Right lung (tissue), 5 donors: ENCODE data around the gene ARFIP1. TPM values are rescaled to one million over a fixed set of nuclear protein-coding genes. Genes with fewer than 3 reads are reported as not detected.

Experiments
- DNase-seq, 2 donors: peaks; one replicate each; pipeline ENCODE4 v3.0.0-alpha.2; 2013
- polyA plus RNA-seq, 5 donors: library from polyadenylated mRNA; unstranded; fragments of 120-200 nt; gene quantifications; one replicate each; pipeline versions ENCODE4 v1.2.1 to v1.2.3, GENCODE V29; 2013; ENCODE audit warnings: inconsistent platforms in 1 of 5, low replicate concordance in 1 of 5; ENCODE audit not compliant: insufficient read length in 5 of 5, insufficient read depth in 1 of 5

ARFIP1 gene
- polyA plus RNA-seq, 5 donors, result 41.4 to 56.6 (median 47.8) TPM

DNA sequence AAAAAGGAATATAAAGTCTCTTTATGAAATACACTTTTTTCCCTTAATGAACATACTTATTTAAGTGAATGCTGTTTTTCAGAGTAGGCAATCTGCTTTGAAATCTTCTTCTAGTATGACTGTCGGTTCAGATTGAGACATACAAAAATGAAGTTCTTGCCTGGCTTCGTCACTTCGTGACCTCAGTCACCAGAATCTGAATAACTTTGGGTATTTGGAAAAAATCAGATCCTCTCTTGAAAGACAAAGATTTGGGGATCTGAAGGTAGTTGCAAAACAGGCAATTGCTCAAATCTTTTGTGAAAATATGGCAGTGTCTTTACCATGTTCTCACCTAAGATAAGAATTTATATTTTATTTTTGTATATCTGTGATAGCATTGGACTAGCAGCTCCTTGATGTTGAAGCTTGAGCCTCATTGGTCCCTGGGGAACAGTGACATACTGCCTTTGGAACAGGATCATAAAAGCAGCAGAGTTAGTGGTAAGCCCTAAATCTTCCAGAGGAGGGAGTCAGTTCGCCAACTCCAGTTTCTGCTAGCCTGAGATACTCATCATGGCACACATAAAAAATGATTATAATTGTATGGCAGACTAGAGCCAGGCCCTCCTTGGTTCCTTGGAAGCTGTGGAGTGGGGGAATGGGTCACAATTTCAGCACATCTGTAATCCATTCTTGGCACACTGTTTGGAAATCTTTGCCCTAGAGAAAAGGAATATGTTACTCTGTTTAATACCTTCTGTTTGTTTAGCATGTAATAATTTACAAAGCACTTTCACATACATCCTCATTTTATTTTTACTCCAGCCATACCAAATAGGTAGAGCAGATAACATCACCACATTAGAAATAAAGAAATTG, 5.0 kb downstream of the ARFIP1 start:
- DNase-seq, result no peak

- no peak for DNase-seq
Measured at GRCh38 chr4:152785639-152786615, 6.2 kb downstream of the ARFIP1 start.

- DNase-seq, result no peak
Measured at GRCh38 chr4:152786627-152787026, 6.9 kb downstream of the ARFIP1 start.

DNA sequence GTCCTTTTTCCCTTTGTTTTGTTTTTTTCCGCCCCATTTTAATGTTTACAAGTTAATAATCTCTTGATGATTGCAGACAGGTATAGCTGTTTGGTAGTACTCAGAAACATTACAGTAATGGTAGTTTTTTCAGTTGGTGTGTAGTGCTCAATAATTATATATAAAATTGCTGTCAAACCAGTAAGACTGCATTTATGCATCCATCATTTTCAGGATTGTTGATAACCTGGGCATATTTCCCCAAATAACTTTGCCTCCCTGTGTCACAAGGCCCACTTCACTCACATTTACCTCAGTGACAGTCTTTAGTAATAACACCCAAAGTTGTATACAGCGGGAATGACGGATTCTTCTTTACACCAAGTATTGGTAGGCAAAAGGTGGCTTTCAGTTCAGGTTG, 16.1 kb downstream of the ARFIP1 start:
- no peak for DNase-seq

GRCh38 chr4:152803541-152803940, 23.8 kb downstream of the ARFIP1 start:
- DNase-seq, result no peak

DNA sequence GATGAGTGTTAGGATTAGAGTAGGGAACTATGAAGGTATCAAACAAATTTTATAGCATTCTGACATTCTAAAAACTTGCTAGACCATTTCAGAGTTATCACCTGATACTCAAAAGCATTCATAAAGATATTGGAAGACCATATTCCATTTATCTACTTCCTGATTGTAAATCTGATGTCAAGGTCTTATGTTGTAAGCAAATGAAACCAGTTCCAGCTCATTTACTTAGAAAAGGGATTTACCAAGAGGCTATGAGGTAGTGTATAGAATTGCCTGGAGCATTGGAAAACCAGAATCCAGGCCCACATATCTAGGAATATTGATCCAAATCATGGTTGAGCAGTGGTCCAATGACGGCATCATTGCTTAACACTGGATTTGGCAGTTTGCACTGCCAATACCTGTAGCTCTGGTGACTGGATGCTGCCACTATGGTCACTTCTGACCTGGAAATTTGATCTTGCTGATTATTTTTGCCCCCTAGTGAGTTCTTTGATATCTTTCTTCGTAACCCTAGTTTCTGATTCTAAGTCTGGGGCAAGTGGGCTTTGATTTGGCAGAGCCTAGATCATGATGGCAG, 25.4 kb downstream of the ARFIP1 start:
- DNase-seq, result no peak

GRCh38 chr4:152805818-152806217, 26.1 kb downstream of the ARFIP1 start:
- DNase-seq, result peak; percentile 12 to 23

DNA sequence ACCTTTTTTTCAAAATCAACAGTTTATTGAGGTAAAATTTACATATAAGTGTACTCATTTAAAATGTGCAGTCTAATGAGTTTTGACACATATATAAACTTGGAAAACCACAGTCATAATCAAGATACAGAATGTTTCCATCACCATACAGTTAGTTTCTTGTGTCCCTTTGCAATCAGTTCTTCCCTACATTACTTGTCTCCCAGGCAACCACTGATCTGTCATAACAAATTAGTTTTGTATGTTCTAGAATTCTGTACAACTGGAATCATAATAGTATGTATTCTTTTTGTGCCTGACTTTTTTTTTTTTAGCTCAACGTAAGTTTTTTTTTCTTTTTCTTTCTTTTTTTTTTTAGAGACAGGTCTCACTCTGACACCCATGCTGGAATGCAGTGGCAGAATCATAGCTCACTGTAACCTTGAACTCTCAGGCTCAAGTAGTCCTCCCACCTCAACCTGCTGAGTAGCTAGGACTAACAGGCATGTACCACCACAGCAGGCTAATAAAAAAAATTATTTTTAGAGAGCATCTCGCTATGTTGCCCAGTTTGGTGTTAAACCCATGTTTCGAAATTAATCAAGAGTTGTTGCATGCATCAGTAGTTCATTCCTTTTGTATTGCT, 26.9 kb downstream of the ARFIP1 start:
- DNase-seq, result no peak

DNA sequence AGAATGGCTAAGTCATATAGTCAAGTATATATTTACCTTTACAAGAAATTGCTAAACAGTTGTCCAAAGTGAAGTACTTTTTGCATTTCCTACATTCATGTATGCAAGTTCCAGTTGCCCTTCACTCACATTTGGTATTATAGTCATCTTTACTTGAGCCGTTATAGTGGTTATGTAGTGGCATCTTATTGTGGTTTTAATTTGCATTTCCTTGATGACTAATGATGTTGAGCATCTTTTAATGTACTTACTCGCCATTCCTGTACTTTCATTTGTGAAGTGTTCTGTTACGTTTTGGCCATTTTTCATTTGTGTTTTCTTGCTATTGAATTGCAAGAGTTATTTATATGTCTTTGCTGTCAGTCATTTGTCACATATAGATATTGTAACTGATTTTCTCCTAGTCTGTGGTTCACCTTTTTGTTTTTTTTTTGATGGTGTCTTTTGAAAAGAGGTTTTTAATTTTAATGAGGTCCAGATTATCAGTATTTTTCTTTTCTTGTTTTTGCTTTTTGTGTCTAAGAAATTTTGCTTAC, 27.6 kb downstream of the ARFIP1 start:
- DNase-seq, result no peak

GRCh38 chr4:152808670-152809069, 28.9 kb downstream of the ARFIP1 start:
- DNase-seq, result no peak

DNA sequence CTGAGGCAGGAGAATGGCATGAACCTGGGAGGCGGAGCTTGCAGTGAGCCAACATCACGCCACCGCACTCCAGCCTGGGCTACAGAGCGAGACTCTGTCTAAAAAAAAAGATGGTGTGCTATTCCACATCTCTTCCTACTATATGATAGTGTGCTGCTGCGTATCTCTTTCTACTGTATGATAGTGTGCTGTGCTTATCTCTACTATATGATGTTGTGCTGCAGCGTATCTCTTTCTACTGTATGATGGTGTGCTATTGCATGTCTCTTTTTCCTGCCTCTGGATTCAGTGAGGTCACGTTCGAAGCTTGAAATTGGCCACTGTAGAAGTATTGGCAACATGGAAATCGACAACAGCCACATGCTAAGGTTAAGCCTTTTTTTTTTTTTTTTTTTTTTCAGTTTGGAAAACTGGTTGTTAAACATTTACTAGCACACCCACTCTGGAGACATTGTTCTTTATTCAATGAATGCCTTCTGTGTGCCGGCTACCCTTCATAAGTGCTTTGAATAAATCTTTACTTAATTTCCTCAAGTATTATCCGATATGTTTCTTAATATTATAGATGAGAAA, 31.0 kb downstream of the ARFIP1 start:
- peak; percentile 2 to 7 for DNase-seq

- DNase-seq, result no peak
Measured at GRCh38 chr4:152815078-152815477, 35.3 kb downstream of the ARFIP1 start.

DNA sequence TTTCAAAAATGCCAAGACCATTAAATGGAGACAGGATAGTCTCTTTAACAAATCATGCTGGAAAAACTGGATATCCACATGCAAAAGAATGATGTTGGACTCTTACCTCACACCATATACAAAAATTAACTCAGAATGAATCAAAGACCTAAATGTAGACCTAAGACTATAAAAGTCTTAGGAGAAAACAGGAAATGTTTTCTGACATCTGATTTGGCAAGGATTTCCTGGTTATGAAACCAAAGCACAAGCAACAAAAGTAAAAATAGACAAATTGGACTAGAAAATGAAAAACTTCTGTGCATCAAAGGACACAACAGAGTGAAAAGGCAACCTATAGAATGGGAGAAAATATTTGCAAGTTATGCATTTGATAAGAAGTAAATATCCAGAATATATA, 37.6 kb downstream of the ARFIP1 start:
- no peak for DNase-seq

DNA sequence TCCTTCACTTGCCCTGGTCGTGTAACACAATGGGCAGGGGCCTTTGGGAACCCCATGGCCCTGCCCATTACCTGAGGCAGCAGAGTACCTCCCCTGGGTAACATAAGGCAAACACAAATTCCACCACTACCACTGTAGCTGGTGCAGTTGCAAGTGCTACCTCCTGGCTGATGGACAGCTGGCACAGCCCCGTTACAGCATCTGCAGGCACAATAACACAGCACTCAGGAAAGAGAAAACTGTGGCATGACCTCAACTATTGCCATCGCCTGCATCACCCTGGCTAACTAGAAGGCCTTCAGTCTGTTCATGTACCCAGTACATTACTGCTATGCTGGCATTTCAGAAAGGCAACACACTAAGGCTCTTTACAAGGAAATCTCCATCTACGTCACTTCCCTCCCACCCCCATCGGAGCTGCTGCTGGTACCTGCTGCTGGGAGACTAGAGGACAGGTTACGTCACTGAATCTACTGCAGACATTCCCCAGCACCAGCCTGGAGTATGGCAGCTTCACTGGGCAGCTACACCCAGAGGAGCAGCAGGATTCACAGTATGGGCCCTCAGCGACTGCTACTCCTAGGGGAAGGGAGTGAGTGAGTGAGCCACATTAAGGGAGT, 39.4 kb downstream of the ARFIP1 start:
- no peak for DNase-seq

DNA sequence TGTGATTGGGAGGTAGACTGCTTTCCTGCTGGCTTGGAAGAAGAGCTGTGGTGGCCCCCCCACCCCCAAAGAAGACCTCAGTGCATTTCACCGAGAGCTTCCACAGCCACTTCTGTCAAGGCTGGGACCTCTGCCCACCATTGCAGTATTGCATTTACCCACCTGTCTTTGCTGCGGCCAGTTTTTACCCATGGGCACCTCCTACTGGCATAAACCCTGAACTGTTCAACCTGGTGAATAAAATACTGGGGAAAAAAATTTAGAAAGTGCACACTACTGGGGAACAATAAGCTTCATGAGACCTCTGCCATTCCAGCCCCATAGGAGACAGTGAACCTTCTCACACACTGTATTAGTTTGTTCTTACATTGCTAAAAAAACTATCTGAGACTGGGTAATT, 40.3 kb downstream of the ARFIP1 start:
- DNase-seq, result no peak

DNA sequence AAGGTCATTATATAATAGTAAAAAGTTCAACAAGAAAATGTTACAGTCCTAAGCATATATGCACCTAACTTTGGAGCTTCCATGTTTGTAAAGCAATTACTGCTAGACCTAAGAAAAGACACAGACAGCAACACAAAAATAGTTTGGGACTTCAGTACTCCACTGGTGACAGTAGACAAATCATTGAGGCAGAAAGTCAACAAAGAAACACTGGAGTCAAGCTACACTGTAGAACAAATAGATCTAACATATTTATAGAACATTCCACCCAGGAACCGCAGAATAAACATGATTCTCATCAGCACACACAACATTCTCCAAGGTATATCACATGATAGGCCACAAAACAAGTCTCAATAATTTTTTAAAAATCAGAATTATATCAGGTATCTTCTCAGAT, 42.6 kb downstream of the ARFIP1 start:
- DNase-seq, result no peak

- DNase-seq, result no peak
Measured at GRCh38 chr4:152824561-152824960, 44.8 kb downstream of the ARFIP1 start.

- no peak for DNase-seq
Measured at GRCh38 chr4:152825336-152825735, 45.6 kb downstream of the ARFIP1 start.

GRCh38 chr4:152828122-152828521, 48.4 kb downstream of the ARFIP1 start:
- DNase-seq, result no peak

- DNase-seq, result no peak
Measured at GRCh38 chr4:152831416-152831815, 51.7 kb downstream of the ARFIP1 start.

DNA sequence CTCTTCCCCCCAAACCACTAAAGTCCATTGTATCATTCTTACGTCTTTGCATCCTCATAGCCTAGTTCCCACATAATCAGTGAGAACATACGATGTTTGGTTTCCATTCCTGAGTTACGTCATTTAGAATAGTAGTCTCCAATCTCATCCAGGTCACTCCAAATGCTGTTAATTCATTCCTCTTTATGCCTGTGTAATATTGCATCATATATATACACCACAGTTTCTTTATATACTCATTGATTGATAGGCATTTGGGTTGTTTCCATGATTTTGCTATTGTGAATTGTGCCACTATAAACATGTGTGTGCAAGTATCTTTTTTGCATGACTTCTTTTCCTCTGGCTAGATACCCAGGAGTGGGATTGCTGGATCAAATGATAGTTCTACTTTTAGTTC, 57.2 kb downstream of the ARFIP1 start:
- DNase-seq, result no peak
